Measurements from ENCODE around the gene NTN3.

Gene NTN3

DNA sequence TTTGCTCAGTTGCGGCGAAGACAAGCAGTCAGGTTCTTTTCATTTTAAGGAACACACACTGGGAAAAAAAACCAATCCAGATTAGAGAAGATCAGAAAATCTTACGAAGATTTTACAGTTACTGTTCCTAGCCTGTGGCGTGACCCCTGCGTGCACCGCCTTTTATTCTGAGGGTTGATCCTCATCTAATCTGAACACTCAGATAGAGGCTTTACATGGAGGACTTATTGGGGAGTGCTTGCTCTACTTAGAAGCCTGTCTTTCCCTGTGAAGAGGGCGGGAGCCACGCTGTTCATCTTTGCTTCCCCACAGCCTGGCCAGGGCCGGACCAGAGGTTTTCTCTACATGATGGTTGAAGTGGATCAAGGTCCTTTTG is 5.2 kb downstream of the NTN3 start:
- Histone ChIP-seq H4K91ac (ENCODE audit: low read length) (no peak overlapping the region), H3K4ac (ENCODE audit: low read depth in 1 of 2, low read length in 2 of 2) (no peak overlapping the region), H3K9ac (ENCODE audit: low read length) (peak overlapping the region; percentile 71), H2BK5ac (ENCODE audit: low read depth, low read length, poor library complexity, severe bottlenecking) (no peak overlapping the region), H3K23ac (ENCODE audit: low read length in 2 of 2) (no peak overlapping the region), H2AFZ (ENCODE audit: low read depth, low read length) (no peak overlapping the region), H3K4me3 (ENCODE audit: insufficient read depth in 1 of 2, low read depth in 1 of 2, low read length in 2 of 2) (peak overlapping the region in 1 of 2 experiments; percentile 78), H3K9me3 (ENCODE audit: control insufficient read depth, low read length) (no peaks in the 10 kb centered on the region), H3K4me1 (ENCODE audit: control insufficient read depth, insufficient read depth, low read depth, low read length) (peaks cover 34% of the 10 kb centered on the region), H4K8ac (ENCODE audit: low read length) (no peak overlapping the region), H2BK12ac (ENCODE audit: low read length in 2 of 2) (no peak overlapping the region), H3K36me3 (ENCODE audit: control insufficient read depth in 1 of 2, insufficient read depth in 2 of 2, low read depth in 1 of 2, low read length in 2 of 2) (peaks cover 0 to 10% of the 10 kb centered on the region in 2 experiments), H3K18ac (ENCODE audit: low read depth in 1 of 2, low read length in 2 of 2) (no peak overlapping the region), H3K27me3 (ENCODE audit: control insufficient read depth in 1 of 2, insufficient read depth in 1 of 2, low read length in 2 of 2) (peaks cover 4 to 16% of the 10 kb centered on the region in 2 experiments), H3K4me2 (ENCODE audit: low read length, poor library complexity, severe bottlenecking) (no peak overlapping the region), H2BK15ac (ENCODE audit: low read depth, poor library complexity, severe bottlenecking) (no peak overlapping the region), H3K79me1 (replicated peaks; ENCODE audit: low read length, poor library complexity, severe bottlenecking) (peaks cover 27% of the 10 kb centered on the region), H2BK120ac (ENCODE audit: low read depth, low read length) (no peak overlapping the region), H2AK5ac (ENCODE audit: low read length, severe bottlenecking) (no peak overlapping the region), H3K14ac (ENCODE audit: low read length in 2 of 2) (no peak overlapping the region), H3K27ac (ENCODE audit: low read length, poor library complexity, severe bottlenecking) (no peak overlapping the region)
- WGBS: over 99% methylated on average over 9 of the region's 9 CpGs
- DNase-seq: no peak

- H2BK120ac ChIP-seq (ENCODE audit: low read depth, low read length): no peak overlapping the region
- no peak overlapping the region for H3K4me3 ChIP-seq (ENCODE audit: insufficient read depth in 1 of 2, low read depth in 1 of 2, low read length in 2 of 2)
- H3K36me3 ChIP-seq (ENCODE audit: control insufficient read depth in 1 of 2, insufficient read depth in 2 of 2, low read depth in 1 of 2, low read length in 2 of 2): peaks cover 0 to 10% of the 10 kb centered on the region in 2 experiments
- H3K27ac ChIP-seq (ENCODE audit: low read length, poor library complexity, severe bottlenecking): no peak overlapping the region
- H3K9me3 ChIP-seq (ENCODE audit: control insufficient read depth, low read length): no peaks in the 10 kb centered on the region
- H2BK12ac ChIP-seq (ENCODE audit: low read length in 2 of 2): no peak overlapping the region
- H3K4me2 ChIP-seq (ENCODE audit: low read length, poor library complexity, severe bottlenecking): no peak overlapping the region
- H3K14ac ChIP-seq (ENCODE audit: low read length in 2 of 2): no peak overlapping the region
- no peak overlapping the region for H2BK15ac ChIP-seq (ENCODE audit: low read depth, poor library complexity, severe bottlenecking)
- H3K18ac ChIP-seq (ENCODE audit: low read depth in 1 of 2, low read length in 2 of 2): no peak overlapping the region
- H3K23ac ChIP-seq (ENCODE audit: low read length in 2 of 2): no peak overlapping the region
- H2AK5ac ChIP-seq (ENCODE audit: low read length, severe bottlenecking): no peak overlapping the region
- no peak overlapping the region for H2BK5ac ChIP-seq (ENCODE audit: low read depth, low read length, poor library complexity, severe bottlenecking)
- no peak overlapping the region for H2AFZ ChIP-seq (ENCODE audit: low read depth, low read length)
- H4K8ac ChIP-seq (ENCODE audit: low read length): no peak overlapping the region
- H4K91ac ChIP-seq (ENCODE audit: low read length): no peak overlapping the region
- peaks cover 30% of the 10 kb centered on the region for H3K4me1 ChIP-seq (ENCODE audit: control insufficient read depth, insufficient read depth, low read depth, low read length)
- peaks cover 4 to 16% of the 10 kb centered on the region in 2 experiments for H3K27me3 ChIP-seq (ENCODE audit: control insufficient read depth in 1 of 2, insufficient read depth in 1 of 2, low read length in 2 of 2)
- no peak overlapping the region for H3K4ac ChIP-seq (ENCODE audit: low read depth in 1 of 2, low read length in 2 of 2)
- DNase-seq: no peak
- 96% methylated on average over 2 of the region's 3 CpGs for WGBS
- H3K9ac ChIP-seq (ENCODE audit: low read length): no peak overlapping the region
- H3K79me1 ChIP-seq (replicated peaks; ENCODE audit: low read length, poor library complexity, severe bottlenecking): peaks cover 27% of the 10 kb centered on the region
Observed at GRCh38 chr16:2476741-2477140, 5.6 kb downstream of the NTN3 start.

DNA sequence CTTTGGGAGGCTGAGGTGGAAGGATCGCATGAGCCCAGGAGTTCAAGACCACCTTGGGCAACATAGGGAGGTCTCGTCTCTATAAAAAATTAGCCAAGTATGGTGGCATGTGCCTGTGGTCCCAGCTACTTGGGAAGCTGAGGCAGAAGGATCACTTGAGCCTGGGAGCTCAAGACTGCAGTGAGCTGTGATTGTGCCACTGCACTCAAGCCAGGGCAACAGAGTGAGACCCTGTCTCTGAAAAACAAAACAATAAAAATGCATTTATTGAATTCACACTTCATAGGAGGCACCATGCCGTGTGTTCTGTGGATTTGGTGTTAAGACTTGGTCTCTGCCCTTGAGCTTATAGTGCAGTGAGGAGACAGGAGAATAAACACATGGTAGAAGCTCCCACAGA is 6.2 kb downstream of the NTN3 start:
- Histone ChIP-seq H3K4me1 (ENCODE audit: control insufficient read depth, insufficient read depth, low read depth, low read length) (peaks cover 32% of the 10 kb centered on the region), H3K14ac (ENCODE audit: low read length in 2 of 2) (no peak overlapping the region), H2BK15ac (ENCODE audit: low read depth, poor library complexity, severe bottlenecking) (no peak overlapping the region), H3K4ac (ENCODE audit: low read depth in 1 of 2, low read length in 2 of 2) (no peak overlapping the region), H3K9me3 (ENCODE audit: control insufficient read depth, low read length) (no peaks in the 10 kb centered on the region), H3K18ac (ENCODE audit: low read depth in 1 of 2, low read length in 2 of 2) (no peak overlapping the region), H4K8ac (ENCODE audit: low read length) (no peak overlapping the region), H3K79me1 (replicated peaks; ENCODE audit: low read length, poor library complexity, severe bottlenecking) (peaks cover 28% of the 10 kb centered on the region), H3K36me3 (ENCODE audit: control insufficient read depth in 1 of 2, insufficient read depth in 2 of 2, low read depth in 1 of 2, low read length in 2 of 2) (peaks cover 0 to 10% of the 10 kb centered on the region in 2 experiments), H2BK120ac (ENCODE audit: low read depth, low read length) (no peak overlapping the region), H3K4me3 (ENCODE audit: insufficient read depth in 1 of 2, low read depth in 1 of 2, low read length in 2 of 2) (no peak overlapping the region), H2AFZ (ENCODE audit: low read depth, low read length) (no peak overlapping the region), H3K9ac (ENCODE audit: low read length) (no peak overlapping the region), H2BK12ac (ENCODE audit: low read length in 2 of 2) (no peak overlapping the region), H3K27me3 (ENCODE audit: control insufficient read depth in 1 of 2, insufficient read depth in 1 of 2, low read length in 2 of 2) (peaks cover 0 to 11% of the 10 kb centered on the region in 2 experiments), H3K23ac (ENCODE audit: low read length in 2 of 2) (no peak overlapping the region), H3K27ac (ENCODE audit: low read length, poor library complexity, severe bottlenecking) (no peak overlapping the region), H3K4me2 (ENCODE audit: low read length, poor library complexity, severe bottlenecking) (no peak overlapping the region), H2BK5ac (ENCODE audit: low read depth, low read length, poor library complexity, severe bottlenecking) (no peak overlapping the region), H4K91ac (ENCODE audit: low read length) (no peak overlapping the region), H2AK5ac (ENCODE audit: low read length, severe bottlenecking) (no peak overlapping the region)
- WGBS: 98% methylated on average over 3 of the region's 3 CpGs
- no peak for DNase-seq

DNA sequence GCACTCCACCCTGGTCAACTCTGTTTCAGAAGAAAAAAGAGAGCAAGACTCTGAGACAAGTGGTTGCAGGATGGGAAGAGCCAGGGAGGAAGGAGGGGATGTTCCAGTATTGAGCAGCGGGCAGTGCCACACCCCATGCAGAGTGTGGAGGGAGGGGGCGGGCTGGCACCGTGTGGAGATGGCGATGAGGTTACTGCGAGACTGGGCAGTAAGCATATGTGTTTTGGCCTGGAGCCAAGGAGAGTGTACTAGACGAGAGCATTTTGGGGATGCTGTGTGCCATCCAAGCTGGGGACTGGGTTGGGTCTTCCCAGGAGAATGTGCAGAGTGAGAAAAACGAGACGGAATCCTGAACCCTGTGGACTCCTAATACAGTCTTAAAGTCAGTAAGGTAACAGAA is 7.2 kb downstream of the NTN3 start:
- no peak overlapping the region for H2AK5ac ChIP-seq (ENCODE audit: low read length, severe bottlenecking)
- H3K14ac ChIP-seq (ENCODE audit: low read length in 2 of 2): no peak overlapping the region
- H2AFZ ChIP-seq (ENCODE audit: low read depth, low read length): no peak overlapping the region
- no peak overlapping the region for H3K4me3 ChIP-seq (ENCODE audit: insufficient read depth in 1 of 2, low read depth in 1 of 2, low read length in 2 of 2)
- H3K4me2 ChIP-seq (ENCODE audit: low read length, poor library complexity, severe bottlenecking): no peak overlapping the region
- H3K23ac ChIP-seq (ENCODE audit: low read length in 2 of 2): no peak overlapping the region
- no peak overlapping the region for H2BK120ac ChIP-seq (ENCODE audit: low read depth, low read length)
- H3K27me3 ChIP-seq (ENCODE audit: control insufficient read depth in 1 of 2, insufficient read depth in 1 of 2, low read length in 2 of 2): peaks cover 0 to 1% of the 10 kb centered on the region in 2 experiments
- peaks cover 24% of the 10 kb centered on the region for H3K4me1 ChIP-seq (ENCODE audit: control insufficient read depth, insufficient read depth, low read depth, low read length)
- H3K9me3 ChIP-seq (ENCODE audit: control insufficient read depth, low read length): no peaks in the 10 kb centered on the region
- no peak overlapping the region for H3K9ac ChIP-seq (ENCODE audit: low read length)
- no peak overlapping the region for H3K4ac ChIP-seq (ENCODE audit: low read depth in 1 of 2, low read length in 2 of 2)
- H2BK15ac ChIP-seq (ENCODE audit: low read depth, poor library complexity, severe bottlenecking): no peak overlapping the region
- peaks cover 0 to 10% of the 10 kb centered on the region in 2 experiments for H3K36me3 ChIP-seq (ENCODE audit: control insufficient read depth in 1 of 2, insufficient read depth in 2 of 2, low read depth in 1 of 2, low read length in 2 of 2)
- no peak overlapping the region for H3K18ac ChIP-seq (ENCODE audit: low read depth in 1 of 2, low read length in 2 of 2)
- peaks cover 30% of the 10 kb centered on the region for H3K79me1 ChIP-seq (replicated peaks; ENCODE audit: low read length, poor library complexity, severe bottlenecking)
- no peak for DNase-seq
- no peak overlapping the region for H2BK5ac ChIP-seq (ENCODE audit: low read depth, low read length, poor library complexity, severe bottlenecking)
- H3K27ac ChIP-seq (ENCODE audit: low read length, poor library complexity, severe bottlenecking): no peak overlapping the region
- H4K91ac ChIP-seq (ENCODE audit: low read length): no peak overlapping the region
- 98% methylated on average over 8 of the region's 8 CpGs for WGBS
- no peak overlapping the region for H2BK12ac ChIP-seq (ENCODE audit: low read length in 2 of 2)
- H4K8ac ChIP-seq (ENCODE audit: low read length): no peak overlapping the region

Data from mesenchymal stem cell (in vitro differentiated cells and primary cell).